Activated naive CD4-positive, alpha-beta T cell treated with anti-CD3 and anti-CD28 coated beads for 36 hours (primary cell): Measurements from ENCODE around the gene SERPINB6. TPM values are rescaled to one million over a fixed set of nuclear protein-coding genes. Genes with fewer than 3 reads are reported as not detected.
"Not testable (repeated sequence)": the region's sequence is repeated elsewhere in the genome, so short reads cannot be mapped to it uniquely, and the experiment has no call there.

Experiments
- CTCF ChIA-PET: fragments of 350-600 bp; sonication (Branson Sonifier 250); formaldehyde crosslinking; loops from one replicate; lab custom pipeline; 2021; ENCODE audit warnings: antibody characterized with exemption; lab: Charles Lee
- DNase-seq: peaks from one replicate; pipeline ENCODE4 v3.0.0-alpha.2; 2020
- H3K27ac Mint-ChIP-seq: one replicate; pipeline ENCODE4 v1.8.0; 2021; ENCODE audit warnings: mild to moderate bottlenecking, mixed read lengths
- H3K27me3 Mint-ChIP-seq: one replicate; pipeline ENCODE4 v1.8.0; 2021; ENCODE audit warnings: low read depth, mixed read lengths
- H3K36me3 Mint-ChIP-seq: one replicate; pipeline ENCODE4 v1.8.0; 2021; ENCODE audit warnings: low read depth, mixed read lengths
- H3K4me1 Mint-ChIP-seq: one replicate; pipeline ENCODE4 v1.8.0; 2021; ENCODE audit warnings: low read depth, mixed read lengths
- H3K4me3 Mint-ChIP-seq: one replicate; pipeline ENCODE4 v1.8.0; 2021; ENCODE audit warnings: mild to moderate bottlenecking, moderate library complexity, mixed read lengths
- H3K9me3 Mint-ChIP-seq: one replicate; pipeline ENCODE4 v1.8.0; 2021; ENCODE audit warnings: mixed read lengths
- intact Hi-C: fragments of 100-400 bp; cut with micrococcal nuclease; formaldehyde crosslinking; loops from one replicate; pipeline ENCODE4 v1.15.1; 2023
- total RNA-seq, 2 experiments: library from RNA; stranded (reverse); gene quantifications; one replicate each; pipeline ENCODE4 v1.2.3, GENCODE V29; 2021

SERPINB6 gene
- total RNA-seq, 2 experiments from 2014 or later, result 31.2 to 31.4 TPM

DNA sequence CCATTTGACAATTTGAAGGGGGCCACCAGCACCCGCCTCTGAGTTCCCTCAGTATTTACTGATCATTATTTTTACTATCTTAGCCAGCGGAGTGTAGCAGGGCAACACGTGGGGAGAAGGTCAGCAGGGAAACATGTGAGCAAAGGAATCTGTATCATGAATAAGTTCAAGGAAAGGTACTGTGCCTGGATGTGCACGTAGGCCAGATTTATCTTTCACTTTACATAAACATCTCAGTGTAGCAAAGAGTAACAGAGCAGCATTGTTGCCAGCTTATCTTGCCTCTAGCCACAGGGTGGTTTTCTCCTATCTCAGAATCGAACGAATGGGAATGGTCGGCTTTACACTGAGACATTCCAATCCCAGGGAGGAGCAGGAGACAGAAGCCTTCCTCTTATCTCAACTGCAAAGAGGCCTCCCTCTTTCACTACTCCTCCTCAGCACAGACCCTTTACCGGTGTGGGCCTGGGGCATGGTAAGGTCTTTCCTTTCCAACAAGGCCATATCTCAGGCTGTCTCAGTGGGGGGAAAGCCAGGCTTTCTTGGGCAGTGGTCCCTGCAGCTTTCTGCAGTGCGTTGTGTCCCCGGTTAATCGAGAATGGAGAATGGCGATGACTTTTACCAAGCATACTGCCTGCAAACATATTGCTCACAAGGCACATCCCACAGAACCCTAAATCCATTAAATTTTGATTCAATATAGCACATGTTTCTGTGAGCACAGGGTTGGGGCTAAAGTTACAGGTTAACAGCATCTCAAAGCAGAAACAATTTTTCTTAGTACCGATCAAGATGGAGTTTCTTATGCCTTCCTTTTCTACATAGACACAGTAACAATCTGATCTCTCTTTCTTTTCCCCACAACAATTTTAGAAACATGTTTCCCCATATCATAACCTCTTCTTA, 45.3 kb downstream of the SERPINB6 start:
- H3K4me3 Mint-ChIP-seq, H3K4me1 Mint-ChIP-seq, H3K36me3 Mint-ChIP-seq, H3K27me3 Mint-ChIP-seq, H3K9me3 Mint-ChIP-seq, DNase-seq, H3K27ac Mint-ChIP-seq, intact Hi-C loops: not testable (repeated sequence)
- CTCF ChIA-PET, result interaction anchor here (1.1 to 1.2 kb wide), 3 partner anchors 9 to 79 kb away, joined by 3 to 6 read pairs (median 5); no protein-coding TSS in a partner anchor

DNA sequence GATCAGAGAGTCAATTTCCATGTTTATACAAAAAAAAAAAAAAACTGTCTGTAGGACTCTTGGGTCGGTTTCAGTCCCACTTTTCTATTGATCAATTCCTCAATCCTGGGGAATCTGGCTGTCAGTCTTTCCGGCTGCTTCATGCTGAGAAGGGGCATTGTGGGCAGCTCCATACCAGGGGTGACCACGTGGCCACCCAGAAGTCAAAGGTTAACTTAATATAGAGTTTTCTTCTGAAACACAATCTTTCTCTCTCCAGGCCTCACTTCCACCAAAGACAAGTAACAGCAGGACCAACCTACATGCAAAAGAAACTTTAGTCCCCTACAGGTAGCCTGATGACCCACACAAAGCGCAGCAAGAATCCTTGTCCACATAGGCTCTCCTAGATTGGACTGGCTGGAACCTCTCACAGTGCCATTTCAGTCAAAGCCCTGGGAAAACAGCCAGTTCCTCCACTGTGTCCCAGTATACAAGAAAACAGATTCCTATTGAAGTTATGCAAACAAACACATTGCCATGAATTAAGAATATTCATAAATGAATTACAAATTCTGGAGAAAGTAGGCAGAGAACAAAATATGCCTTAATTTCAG, 49.7 kb downstream of the SERPINB6 start:
- CTCF ChIA-PET, result interaction anchor here (0.6 to 2.8 kb wide), 4 partner anchors 10 to 152 kb away, joined by 3 to 13 read pairs (median 4); no protein-coding TSS in a partner anchor
- Mint-ChIP-seq H3K27ac (no peak overlapping the region), H3K4me1 (peaks cover 13% of the 10 kb centered on the region), H3K9me3 (no peaks in the 10 kb centered on the region), H3K4me3 (no peak overlapping the region), H3K27me3 (no peaks in the 10 kb centered on the region), H3K36me3 (no peaks in the 10 kb centered on the region)
- no peak for DNase-seq
- intact Hi-C loops, result no loop called here

GRCh38 chr6:2920671-2921112, 50.7 kb downstream of the SERPINB6 start:
- no peak overlapping the region for H3K27ac Mint-ChIP-seq
- H3K27me3 Mint-ChIP-seq, result no peaks in the 10 kb centered on the region
- H3K36me3 Mint-ChIP-seq, result no peaks in the 10 kb centered on the region
- peaks cover 13% of the 10 kb centered on the region for H3K4me1 Mint-ChIP-seq
- intact Hi-C loops, result no loop called here
- no peak overlapping the region for H3K4me3 Mint-ChIP-seq
- CTCF ChIA-PET, result interaction anchor here (0.6 to 1.8 kb wide), 5 partner anchors 9 to 74 kb away, joined by 3 to 4 read pairs (median 3); no protein-coding TSS in a partner anchor
- H3K9me3 Mint-ChIP-seq, result no peaks in the 10 kb centered on the region
- DNase-seq, result no peak

DNA sequence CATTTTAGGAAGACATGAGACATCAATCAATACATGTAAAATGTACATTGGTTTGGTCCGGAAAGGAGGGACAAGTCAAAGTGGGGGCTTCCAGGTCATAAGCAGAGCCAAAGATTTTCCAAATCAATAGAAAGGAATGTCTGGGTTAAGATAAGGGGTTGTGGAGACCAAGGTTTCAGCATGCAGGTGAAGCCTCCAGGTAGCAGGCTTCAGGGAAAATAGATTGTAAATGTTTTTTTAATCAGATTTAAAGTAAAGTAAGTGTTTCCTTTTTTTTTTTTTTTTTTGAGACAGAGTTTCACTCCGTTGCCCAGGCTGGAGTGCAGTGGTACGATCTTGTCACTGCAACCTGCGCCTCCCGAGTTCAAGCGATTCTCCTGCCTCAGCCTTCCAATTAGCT, 51.5 kb downstream of the SERPINB6 start:
- Mint-ChIP-seq H3K4me1 (peaks cover 13% of the 10 kb centered on the region), H3K27ac (no peak overlapping the region), H3K9me3 (no peaks in the 10 kb centered on the region), H3K36me3 (no peaks in the 10 kb centered on the region), H3K4me3 (no peak overlapping the region), H3K27me3 (no peaks in the 10 kb centered on the region)
- intact Hi-C loops, result no loop called here
- CTCF ChIA-PET, result interaction anchor here (0.9 to 1.8 kb wide), 3 partner anchors 9 to 128 kb away, joined by 3 to 4 read pairs (median 4); no protein-coding TSS in a partner anchor
- DNase-seq, result no peak

GRCh38 chr6:2919401-2919800, 52.0 kb downstream of the SERPINB6 start:
- CTCF ChIA-PET, result interaction anchor here (0.9 kb wide), 1 partner anchor 128 kb away, joined by 3 read pairs; no protein-coding TSS in a partner anchor
- intact Hi-C loops, result no loop called here

GRCh38 chr6:2918936-2919335, 52.4 kb downstream of the SERPINB6 start:
- H3K27me3 Mint-ChIP-seq, result no peaks in the 10 kb centered on the region
- CTCF ChIA-PET, result interaction anchor here (1.6 kb wide), 1 partner anchor 11 kb away, joined by 3 read pairs; no protein-coding TSS in a partner anchor
- DNase-seq, result peak; percentile 35
- H3K4me1 Mint-ChIP-seq, result peaks cover 13% of the 10 kb centered on the region
- no peaks in the 10 kb centered on the region for H3K36me3 Mint-ChIP-seq
- H3K4me3 Mint-ChIP-seq, result no peak overlapping the region
- H3K9me3 Mint-ChIP-seq, result no peaks in the 10 kb centered on the region
- intact Hi-C loops, result no loop called here
- no peak overlapping the region for H3K27ac Mint-ChIP-seq

More at GRCh38 chr6:2919401-2919800, 52.0 kb downstream of the SERPINB6 start:
- Mint-ChIP-seq H3K27ac (no peak overlapping the region), H3K27me3 (no peaks in the 10 kb centered on the region), H3K36me3 (no peaks in the 10 kb centered on the region), H3K4me3 (no peak overlapping the region), H3K9me3 (no peaks in the 10 kb centered on the region), H3K4me1 (peaks cover 13% of the 10 kb centered on the region)
- no peak for DNase-seq

- no peak for DNase-seq
- CTCF ChIA-PET, result interaction anchor here (0.9 to 1.6 kb wide), 2 partner anchors 12 to 35 kb away, joined by 3 to 4 read pairs; no protein-coding TSS in a partner anchor
- H3K36me3 Mint-ChIP-seq, result no peaks in the 10 kb centered on the region
- H3K4me3 Mint-ChIP-seq, result no peak overlapping the region
- H3K27me3 Mint-ChIP-seq, result no peaks in the 10 kb centered on the region
- intact Hi-C loops, result no loop called here
- H3K9me3 Mint-ChIP-seq, result no peaks in the 10 kb centered on the region
- no peak overlapping the region for H3K27ac Mint-ChIP-seq
- H3K4me1 Mint-ChIP-seq, result peaks cover 13% of the 10 kb centered on the region
Observed at GRCh38 chr6:2917801-2918445, 53.4 kb downstream of the SERPINB6 start.

DNA sequence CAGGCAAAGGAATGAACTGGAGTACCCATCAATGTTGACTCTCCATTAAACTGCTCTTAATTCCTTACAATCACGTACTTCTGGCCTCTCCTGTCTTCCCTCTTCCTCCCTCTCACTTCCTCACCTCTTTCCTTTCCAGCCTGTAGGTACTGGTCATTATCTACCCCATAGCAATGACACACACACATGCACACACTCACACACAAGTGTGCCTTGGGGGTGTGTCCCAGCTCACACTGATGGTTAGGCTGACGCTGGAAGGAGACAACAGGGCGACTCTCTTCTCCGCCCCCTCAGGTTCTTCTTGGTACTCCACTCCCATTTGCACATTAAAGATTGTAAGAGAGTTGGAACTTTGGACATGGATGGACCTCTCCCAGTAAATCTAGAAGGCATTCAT, 54.3 kb downstream of the SERPINB6 start:
- no peaks in the 10 kb centered on the region for H3K36me3 Mint-ChIP-seq
- H3K9me3 Mint-ChIP-seq, result no peaks in the 10 kb centered on the region
- no peak overlapping the region for H3K27ac Mint-ChIP-seq
- CTCF ChIA-PET, result interaction anchor here (1.6 to 4.1 kb wide), 2 partner anchors 13 to 70 kb away, joined by 3 to 20 read pairs; no protein-coding TSS in a partner anchor
- intact Hi-C loops, result no loop called here
- peaks cover 13% of the 10 kb centered on the region for H3K4me1 Mint-ChIP-seq
- no peak for DNase-seq
- H3K4me3 Mint-ChIP-seq, result no peak overlapping the region
- H3K27me3 Mint-ChIP-seq, result no peaks in the 10 kb centered on the region

DNA sequence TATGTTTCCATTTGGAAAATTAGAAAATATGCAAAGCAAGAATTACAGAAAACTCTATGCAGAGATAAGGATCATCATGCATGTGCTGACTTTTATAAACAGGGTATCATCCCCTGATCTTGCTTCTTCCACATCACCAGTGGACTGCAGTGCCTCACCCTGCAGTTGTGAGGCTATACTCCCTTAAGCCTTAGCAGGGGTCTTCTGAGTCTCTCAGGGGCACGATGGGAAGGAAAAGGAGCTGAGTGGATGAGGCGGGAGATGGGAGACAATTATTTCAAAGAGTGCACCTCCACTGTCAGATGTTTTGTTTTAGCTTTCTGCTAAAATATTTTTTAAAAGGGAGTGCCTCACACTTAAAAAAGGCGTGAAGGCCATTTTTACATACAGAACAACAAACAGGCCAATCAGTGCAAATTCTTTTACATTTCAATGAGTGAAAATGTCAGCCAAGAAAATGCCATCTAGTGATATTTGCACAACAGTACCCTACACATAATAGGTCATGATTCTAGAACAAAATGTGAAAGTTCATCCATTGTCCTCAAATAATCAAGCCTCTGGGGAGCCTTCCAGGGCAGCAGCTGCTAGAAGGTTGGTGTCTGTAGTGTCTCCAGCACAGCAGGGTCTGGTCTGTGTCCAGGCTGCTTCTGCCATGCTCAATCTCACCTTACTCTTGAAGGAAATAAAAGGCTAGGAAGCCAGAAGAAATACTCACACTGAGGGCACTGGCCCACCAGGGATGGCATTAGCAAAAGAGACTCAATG, 55.0 kb downstream of the SERPINB6 start:
- CTCF ChIA-PET, result interaction anchor here (0.9 to 4.1 kb wide), 3 partner anchors 11 to 70 kb away, joined by 3 to 20 read pairs (median 10); no protein-coding TSS in a partner anchor
- Mint-ChIP-seq H3K27me3 (no peaks in the 10 kb centered on the region), H3K4me1 (peaks cover 19% of the 10 kb centered on the region), H3K27ac (no peak overlapping the region), H3K36me3 (no peaks in the 10 kb centered on the region), H3K9me3 (no peaks in the 10 kb centered on the region), H3K4me3 (no peak overlapping the region)
- intact Hi-C loops, result no loop called here
- DNase-seq, result no peak

GRCh38 chr6:2915150-2915549, 56.2 kb downstream of the SERPINB6 start:
- H3K27me3 Mint-ChIP-seq, result no peaks in the 10 kb centered on the region
- no peak overlapping the region for H3K27ac Mint-ChIP-seq
- H3K36me3 Mint-ChIP-seq, result no peaks in the 10 kb centered on the region
- H3K9me3 Mint-ChIP-seq, result no peaks in the 10 kb centered on the region
- CTCF ChIA-PET, result interaction anchor here (0.8 to 4.1 kb wide), 4 partner anchors 17 to 124 kb away, joined by 3 to 20 read pairs (median 7); no protein-coding TSS in a partner anchor
- no peak overlapping the region for H3K4me3 Mint-ChIP-seq
- no peak for DNase-seq
- intact Hi-C loops, result no loop called here
- peaks cover 29% of the 10 kb centered on the region for H3K4me1 Mint-ChIP-seq

DNA sequence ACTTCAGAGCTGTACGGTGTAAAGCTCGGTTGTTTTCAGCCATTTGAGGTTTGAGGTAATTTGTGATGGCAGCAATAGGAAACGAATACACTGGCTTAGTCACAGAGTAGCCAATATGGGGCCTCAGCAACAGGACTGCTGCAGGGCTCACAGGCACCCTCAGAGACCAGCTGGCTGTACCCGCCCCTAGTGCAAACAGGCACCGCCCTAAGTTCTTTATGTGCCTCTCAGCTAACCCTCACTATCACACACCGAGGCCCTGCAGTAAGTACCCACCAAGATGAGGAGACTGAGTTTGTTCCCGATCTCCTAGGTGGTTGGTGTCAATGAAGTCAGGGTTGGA, 57.1 kb downstream of the SERPINB6 start:
- no peak for DNase-seq
- intact Hi-C loops, result no loop called here
- peaks cover 30% of the 10 kb centered on the region for H3K4me1 Mint-ChIP-seq
- no peak overlapping the region for H3K4me3 Mint-ChIP-seq
- CTCF ChIA-PET, result interaction anchor here (0.6 to 4.1 kb wide), 11 partner anchors 13 to 164 kb away, joined by 3 to 20 read pairs (median 4); no protein-coding TSS in a partner anchor
- no peaks in the 10 kb centered on the region for H3K9me3 Mint-ChIP-seq
- no peaks in the 10 kb centered on the region for H3K27me3 Mint-ChIP-seq
- no peaks in the 10 kb centered on the region for H3K36me3 Mint-ChIP-seq
- no peak overlapping the region for H3K27ac Mint-ChIP-seq
